Stimulated activated naive CD8-positive, alpha-beta T cell treated with anti-CD3 and anti-CD28 coated beads, Interleukin-15, amount 100 ng/mL, for 72 hours (primary cell): ENCODE data around the gene RAB24.

Experiments
- ATAC-seq: fragments of 150-1000 bp; cut with Tn5 transposase; 2 replicates; pipeline ENCODE4 v1.10.0; 2021; ENCODE audit warnings: mild to moderate bottlenecking, moderate library complexity
- DNase-seq, 2 donors: peaks; one replicate each; pipeline ENCODE4 v3.0.0; 2021 to 2022
- H3K27ac Mint-ChIP-seq, 2 donors: one replicate each; pipeline ENCODE4 v1.8.0; 2022; ENCODE audit warnings: mild to moderate bottlenecking in 2 of 2, mixed read lengths in 2 of 2, moderate library complexity in 2 of 2
- H3K27me3 Mint-ChIP-seq: one replicate; pipeline ENCODE4 v1.8.0; 2022; ENCODE audit warnings: mixed read lengths
- H3K4me1 Mint-ChIP-seq: one replicate; pipeline ENCODE4 v1.8.0; 2022; ENCODE audit warnings: mild to moderate bottlenecking, mixed read lengths
- H3K4me3 Mint-ChIP-seq, 2 donors: one replicate each; pipeline ENCODE4 v1.8.0; 2022; ENCODE audit warnings: mild to moderate bottlenecking in 2 of 2, mixed read lengths in 2 of 2, moderate library complexity in 1 of 2
- H3K9me3 Mint-ChIP-seq, 2 donors: one replicate each; pipeline ENCODE4 v1.8.0; 2022; ENCODE audit warnings: mixed read lengths in 2 of 2

RAB24 gene

GRCh38 chr5:177336603-177337494 is 33.3 kb upstream of the RAB24 start:
- Mint-ChIP-seq H3K27me3 (no peaks in the 10 kb centered on the region), H3K27ac (peak overlapping the region in 1 of 2 donors; percentile 91), H3K4me3 (no peak overlapping the region), H3K9me3 (no peaks in the 10 kb centered on the region), H3K4me1 (peaks cover 37% of the 10 kb centered on the region)
- DNase-seq (no peak), ATAC-seq (no peak)

- H3K4me1 Mint-ChIP-seq = peaks cover 38% of the 10 kb centered on the region
- DNase-seq = peak; percentile 35 to 56
- H3K27me3 Mint-ChIP-seq = no peaks in the 10 kb centered on the region
- no peaks in the 10 kb centered on the region for H3K9me3 Mint-ChIP-seq
- no peak overlapping the region for H3K27ac Mint-ChIP-seq
- no peak overlapping the region for H3K4me3 Mint-ChIP-seq
- peak; percentile 89 for ATAC-seq
Measured at GRCh38 chr5:177336112-177336511, 32.6 kb upstream of the RAB24 start.

GRCh38 chr5:177335701-177336065 is 32.2 kb upstream of the RAB24 start:
- no peak for DNase-seq
- no peak overlapping the region for H3K27ac Mint-ChIP-seq
- no peaks in the 10 kb centered on the region for H3K9me3 Mint-ChIP-seq
- peaks cover 40% of the 10 kb centered on the region for H3K4me1 Mint-ChIP-seq
- no peak overlapping the region for H3K4me3 Mint-ChIP-seq
- H3K27me3 Mint-ChIP-seq = no peaks in the 10 kb centered on the region
- ATAC-seq = no peak

GRCh38 chr5:177334781-177335700 is 31.5 kb upstream of the RAB24 start:
- H3K27ac Mint-ChIP-seq = no peak overlapping the region

GRCh38 chr5:177334155-177334551 is 30.6 kb upstream of the RAB24 start:
- ATAC-seq = no peak
- no peaks in the 10 kb centered on the region for H3K27me3 Mint-ChIP-seq

More at GRCh38 chr5:177334781-177335700, 31.5 kb upstream of the RAB24 start:
- Mint-ChIP-seq H3K4me3 (no peak overlapping the region), H3K9me3 (no peaks in the 10 kb centered on the region), H3K4me1 (peaks cover 37% of the 10 kb centered on the region), H3K27me3 (no peaks in the 10 kb centered on the region)
- DNase-seq = no peak
- no peak for ATAC-seq

GRCh38 chr5:177333420-177334154 is 30.1 kb upstream of the RAB24 start:
- Mint-ChIP-seq H3K9me3 (no peaks in the 10 kb centered on the region), H3K27me3 (no peaks in the 10 kb centered on the region), H3K4me3 (no peak overlapping the region), H3K4me1 (peaks cover 33% of the 10 kb centered on the region), H3K27ac (no peak overlapping the region)
- ATAC-seq = no peak
- DNase-seq = no peak

More at GRCh38 chr5:177334155-177334551, 30.6 kb upstream of the RAB24 start:
- H3K4me1 Mint-ChIP-seq = peaks cover 29% of the 10 kb centered on the region
- no peak overlapping the region for H3K4me3 Mint-ChIP-seq
- H3K9me3 Mint-ChIP-seq = no peaks in the 10 kb centered on the region
- DNase-seq = no peak
- H3K27ac Mint-ChIP-seq = no peak overlapping the region

GRCh38 chr5:177332896-177333260 is 29.4 kb upstream of the RAB24 start:
- peaks cover 40% of the 10 kb centered on the region for H3K4me1 Mint-ChIP-seq
- DNase-seq = no peak
- H3K4me3 Mint-ChIP-seq = no peak overlapping the region
- H3K9me3 Mint-ChIP-seq = no peaks in the 10 kb centered on the region
- H3K27me3 Mint-ChIP-seq = no peaks in the 10 kb centered on the region
- ATAC-seq = no peak
- H3K27ac Mint-ChIP-seq = no peak overlapping the region

- no peaks in the 10 kb centered on the region for H3K27me3 Mint-ChIP-seq
- ATAC-seq (no peak), DNase-seq (no peak)
- H3K27ac Mint-ChIP-seq = no peak overlapping the region
- H3K9me3 Mint-ChIP-seq = no peaks in the 10 kb centered on the region
- peaks cover 46% of the 10 kb centered on the region for H3K4me1 Mint-ChIP-seq
- no peak overlapping the region for H3K4me3 Mint-ChIP-seq
Measured at GRCh38 chr5:177332031-177332895, 28.7 kb upstream of the RAB24 start.

- no peak for ATAC-seq
- Mint-ChIP-seq H3K9me3 (no peaks in the 10 kb centered on the region), H3K27me3 (no peaks in the 10 kb centered on the region), H3K4me1 (peaks cover 42% of the 10 kb centered on the region), H3K27ac (peak overlapping the region; percentile 48 to 49), H3K4me3 (no peak overlapping the region)
- no peak for DNase-seq
Measured at GRCh38 chr5:177330991-177331842, 27.7 kb upstream of the RAB24 start.

GRCh38 chr5:177329883-177330282 is 26.4 kb upstream of the RAB24 start:
- no peak for DNase-seq
- H3K27ac Mint-ChIP-seq = no peak overlapping the region
- H3K9me3 Mint-ChIP-seq = no peaks in the 10 kb centered on the region
- H3K4me1 Mint-ChIP-seq = peaks cover 36% of the 10 kb centered on the region
- H3K27me3 Mint-ChIP-seq = no peaks in the 10 kb centered on the region
- no peak overlapping the region for H3K4me3 Mint-ChIP-seq
- no peak for ATAC-seq

GRCh38 chr5:177328545-177329231 is 25.2 kb upstream of the RAB24 start:
- DNase-seq (no peak), ATAC-seq (no peak)
- H3K9me3 Mint-ChIP-seq = no peaks in the 10 kb centered on the region
- no peak overlapping the region for H3K27ac Mint-ChIP-seq
- H3K4me3 Mint-ChIP-seq = no peak overlapping the region
- no peaks in the 10 kb centered on the region for H3K27me3 Mint-ChIP-seq
- H3K4me1 Mint-ChIP-seq = peaks cover 42% of the 10 kb centered on the region

- DNase-seq = peak in 1 of 2 donors; percentile 47
- H3K4me3 Mint-ChIP-seq = peak overlapping the region; percentile 54 to 62
- peak overlapping the region; percentile 79 to 95 for H3K27ac Mint-ChIP-seq
Measured at GRCh38 chr5:177327539-177328522, 24.3 kb upstream of the RAB24 start.

More at GRCh38 chr5:177327539-177328522, 24.3 kb upstream of the RAB24 start:
- Mint-ChIP-seq H3K4me1 (peaks cover 41% of the 10 kb centered on the region), H3K27me3 (no peaks in the 10 kb centered on the region), H3K9me3 (no peaks in the 10 kb centered on the region)
- ATAC-seq = peak; percentile 93
